GM19452 (cell line): ENCODE results near the gene KBTBD2.
"Not testable (repeated sequence)": the region's sequence is repeated elsewhere in the genome, so short reads cannot be mapped to it uniquely, and the experiment has no call there.

Experiments
- ATAC-seq: cut with Tn5 transposase; IDR thresholded peaks from one replicate; pipeline ENCODE4 v1.9.1; 2021; ENCODE audit not compliant: unreplicated experiment

The KBTBD2 gene

DNA sequence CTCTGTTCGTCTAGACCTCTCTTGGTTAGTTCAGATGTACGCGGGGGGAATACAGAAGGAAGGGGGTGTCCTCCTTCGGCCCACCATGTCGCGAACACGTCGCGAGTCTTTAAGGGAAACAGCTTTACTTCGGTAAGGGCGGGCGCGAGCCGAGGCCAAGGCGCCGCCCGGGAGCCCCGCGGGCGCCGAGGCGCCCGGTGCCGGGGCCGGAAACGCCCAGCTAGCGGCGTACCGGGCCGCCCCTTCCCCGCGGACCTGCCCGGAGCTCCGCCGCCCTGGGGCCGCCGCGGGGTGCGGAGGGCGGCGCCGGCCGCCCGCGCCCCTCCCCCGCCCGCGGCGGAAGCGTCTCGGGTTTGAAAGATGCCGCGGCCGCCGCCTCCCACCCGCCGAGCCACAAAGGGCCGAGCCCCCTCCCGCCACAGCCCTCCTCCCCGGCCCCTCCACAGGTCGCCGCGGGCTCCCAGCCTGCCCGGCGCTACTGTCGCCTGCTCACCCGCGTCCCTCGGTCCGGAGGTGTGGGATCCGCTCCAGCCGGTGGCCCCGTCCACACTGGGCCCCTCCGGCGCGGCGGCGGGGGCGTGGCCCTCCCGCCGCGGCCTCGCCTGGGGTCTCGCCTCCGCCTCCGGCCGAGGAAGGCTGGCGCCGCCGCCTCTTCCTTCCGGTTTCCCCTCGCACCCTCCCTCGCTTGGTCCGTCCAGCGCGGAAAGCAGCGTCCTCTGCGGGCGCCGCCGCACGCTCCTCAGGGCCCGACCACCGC is at the start of gene KBTBD2:
Gene KBTBD2, minus strand, starts transcription at position 718 of the 757 bp plus-strand sequence. CDS start 12,156 bp downstream, outside the sequence.
- ATAC-seq, result peak; percentile 65

DNA sequence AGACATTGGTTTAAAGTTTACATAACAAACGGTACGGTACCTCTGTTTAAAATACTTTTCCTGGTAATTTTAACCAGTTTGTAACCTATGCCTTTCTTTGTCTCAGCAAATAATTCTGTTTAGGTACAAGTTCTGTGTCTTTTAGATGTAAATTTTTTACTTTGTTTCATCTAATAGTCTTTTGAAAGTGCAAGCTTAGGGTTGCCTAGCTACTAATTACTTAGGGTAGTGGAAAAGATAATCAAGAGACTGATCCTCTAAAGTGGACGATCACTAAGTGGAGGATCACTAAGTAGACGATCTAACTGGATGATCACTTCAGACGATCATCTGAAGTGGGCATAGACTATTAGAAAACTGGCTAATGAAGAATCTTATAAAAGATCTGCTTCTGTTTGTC is 49.6 kb upstream of the KBTBD2 start:
- no peak for ATAC-seq

GRCh38 chr7:32937344-32938174 is 46.0 kb upstream of the KBTBD2 start:
- ATAC-seq, result no peak

DNA sequence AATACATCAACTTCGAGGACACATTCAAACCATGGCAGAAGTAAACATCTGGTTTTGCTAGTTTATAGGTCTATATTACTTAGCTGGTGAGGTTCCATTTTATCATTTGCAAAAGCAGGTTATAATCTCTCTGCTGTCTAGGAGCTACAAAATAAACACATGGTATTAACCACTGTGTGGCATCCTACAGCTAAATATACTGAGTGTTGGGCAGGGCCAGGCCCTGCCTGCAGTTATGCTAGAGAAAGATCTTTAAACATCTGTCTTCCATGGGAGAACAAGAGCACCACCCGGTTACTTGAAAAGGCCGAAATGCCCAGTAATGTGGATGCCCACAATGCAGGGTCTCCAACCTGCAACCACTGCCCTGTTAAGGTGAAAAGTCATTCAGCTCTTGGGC is 45.1 kb upstream of the KBTBD2 start:
- no peak for ATAC-seq

DNA sequence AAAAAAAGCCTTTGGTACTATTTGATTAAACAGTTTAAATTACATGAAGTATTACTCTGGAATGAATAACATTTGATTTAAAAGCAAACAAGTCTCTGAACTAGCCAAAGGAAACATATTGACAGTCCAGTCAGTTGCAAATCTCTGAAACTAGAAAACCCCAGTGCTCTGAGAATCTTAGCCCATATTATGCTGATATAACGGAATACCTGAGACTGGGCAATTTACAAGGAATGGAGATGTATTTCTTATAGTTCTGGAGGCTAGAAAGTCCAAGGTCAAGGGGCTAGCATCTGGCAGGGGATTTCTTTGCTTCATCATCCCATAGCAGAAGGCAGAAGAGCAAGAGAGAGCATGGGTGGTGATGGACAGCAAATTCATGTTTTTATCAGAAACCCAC is 44.0 kb upstream of the KBTBD2 start:
- ATAC-seq, result no peak

DNA sequence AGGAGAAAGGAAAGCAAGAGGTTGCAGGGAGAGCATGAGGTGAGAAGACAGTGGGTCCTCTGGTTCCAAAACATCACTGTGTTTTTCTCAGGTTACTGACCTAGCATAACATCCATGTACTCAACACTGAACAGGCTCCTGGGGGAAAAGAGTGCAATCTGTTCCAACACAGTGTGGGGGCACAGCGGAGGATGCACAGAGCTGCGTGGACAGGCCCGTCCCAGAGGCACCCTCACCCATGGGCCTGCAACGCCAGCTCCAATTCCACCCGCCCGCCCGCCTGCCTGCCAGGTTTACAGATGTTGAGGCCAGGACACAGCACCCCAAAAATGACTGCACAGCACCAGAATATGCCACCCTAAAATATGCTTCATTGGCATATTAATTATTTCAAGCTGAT is 38.8 kb upstream of the KBTBD2 start:
- ATAC-seq, result no peak

- ATAC-seq, result no peak
These were observed 38.0 kb upstream of the KBTBD2 start for GRCh38 chr7:32929430-32930143.

- no peak for ATAC-seq
These were observed 37.3 kb upstream of the KBTBD2 start for GRCh38 chr7:32928785-32929298.

DNA sequence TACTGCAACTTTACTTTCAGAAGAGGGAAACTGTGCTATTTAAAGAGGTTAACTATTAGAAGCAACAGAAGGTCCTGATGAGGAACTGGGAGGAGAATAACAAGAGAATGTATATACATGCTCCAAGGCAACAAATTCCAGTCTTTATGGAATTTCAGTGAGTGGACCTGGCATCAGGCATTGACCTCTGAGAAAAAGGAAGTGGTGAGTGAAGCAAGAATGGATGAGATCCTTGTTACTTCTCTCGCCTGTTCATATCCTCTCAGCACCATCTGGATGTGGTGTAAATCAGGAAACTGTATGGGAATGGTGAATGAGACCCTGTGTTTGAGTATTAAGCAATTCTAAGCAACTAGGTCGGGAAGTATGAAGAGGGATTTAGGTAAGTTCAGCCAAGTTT is 30.3 kb upstream of the KBTBD2 start:
- ATAC-seq, result no peak

DNA sequence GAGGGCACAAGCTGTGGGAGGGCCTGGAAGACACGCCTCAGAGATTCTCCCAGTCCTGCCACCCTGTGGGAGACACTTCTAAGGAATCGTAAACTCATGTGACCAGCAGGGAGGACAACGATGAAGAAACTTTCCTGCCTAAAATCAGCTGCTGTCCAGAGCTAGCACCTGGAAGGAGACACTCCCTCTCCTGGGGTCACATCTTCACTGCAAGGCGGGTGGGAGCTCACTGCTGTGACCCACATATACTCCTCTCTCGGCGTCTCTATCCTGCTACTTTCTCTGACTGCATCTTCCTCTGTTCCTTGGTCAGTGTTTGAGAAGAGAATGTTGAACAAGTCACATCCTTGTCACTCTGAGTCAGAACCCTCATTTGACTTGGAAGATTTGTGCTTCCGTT is 25.4 kb upstream of the KBTBD2 start:
- not testable (repeated sequence) for ATAC-seq

DNA sequence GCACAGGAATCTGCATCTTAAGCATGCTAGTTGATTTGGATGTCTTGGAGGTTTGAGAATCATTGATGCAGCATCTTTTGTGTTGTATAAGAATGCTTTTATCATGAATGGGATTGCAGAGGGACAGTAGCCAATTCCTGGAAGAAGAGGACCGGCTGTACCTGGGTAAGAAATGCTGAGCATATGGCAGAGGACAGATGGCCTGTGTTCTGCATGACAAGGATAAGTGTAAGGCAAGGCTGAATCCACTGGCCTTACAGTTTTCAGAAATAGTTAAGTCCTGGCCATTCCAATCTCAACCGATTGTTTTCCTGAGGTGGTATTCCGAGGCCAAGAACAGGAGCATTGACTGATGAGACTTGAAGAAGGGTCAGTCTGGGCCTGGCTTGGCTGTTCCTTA is 24.4 kb upstream of the KBTBD2 start:
- ATAC-seq, result no peak

- ATAC-seq, result no peak
These were observed 23.5 kb upstream of the KBTBD2 start for GRCh38 chr7:32915041-32915536.

DNA sequence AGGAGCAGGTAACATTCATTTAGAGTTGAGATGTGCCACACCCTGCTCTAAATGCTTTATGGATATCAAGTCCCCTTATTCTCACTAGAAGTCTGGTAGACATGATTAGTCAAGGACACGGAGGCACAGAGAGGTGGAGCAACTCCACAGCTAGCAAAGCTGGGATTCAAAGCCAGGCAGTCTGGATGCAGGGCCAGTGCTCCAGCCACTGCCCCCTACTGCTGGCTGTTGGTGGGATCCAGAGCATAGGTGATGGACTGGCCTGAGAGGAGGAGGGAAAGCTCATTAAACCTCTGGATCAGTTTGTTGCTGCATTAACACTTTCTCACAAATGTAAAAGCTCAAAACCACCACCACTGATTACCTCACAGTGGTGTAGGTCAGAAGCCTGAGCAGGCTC is 22.6 kb upstream of the KBTBD2 start:
- ATAC-seq, result no peak

DNA sequence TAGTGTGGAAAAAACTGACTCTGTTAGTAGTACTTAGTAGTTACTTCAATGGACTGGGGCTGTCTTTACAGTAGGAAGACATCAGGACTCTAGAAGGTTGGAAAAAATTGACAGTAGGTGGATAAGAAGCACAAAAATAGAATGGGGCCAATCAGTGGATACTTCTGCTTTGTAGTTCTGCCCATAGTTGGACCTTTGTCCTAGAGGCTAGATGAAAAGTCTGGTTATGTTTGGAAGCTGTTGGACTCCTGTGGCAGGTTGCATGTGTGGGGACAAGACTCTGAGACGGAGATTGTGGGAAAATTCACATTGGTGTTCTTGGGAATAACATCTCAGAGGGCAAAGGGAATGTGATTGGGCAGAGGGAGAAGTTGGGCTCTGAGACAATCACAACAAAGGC is 18.6 kb upstream of the KBTBD2 start:
- no peak for ATAC-seq

DNA sequence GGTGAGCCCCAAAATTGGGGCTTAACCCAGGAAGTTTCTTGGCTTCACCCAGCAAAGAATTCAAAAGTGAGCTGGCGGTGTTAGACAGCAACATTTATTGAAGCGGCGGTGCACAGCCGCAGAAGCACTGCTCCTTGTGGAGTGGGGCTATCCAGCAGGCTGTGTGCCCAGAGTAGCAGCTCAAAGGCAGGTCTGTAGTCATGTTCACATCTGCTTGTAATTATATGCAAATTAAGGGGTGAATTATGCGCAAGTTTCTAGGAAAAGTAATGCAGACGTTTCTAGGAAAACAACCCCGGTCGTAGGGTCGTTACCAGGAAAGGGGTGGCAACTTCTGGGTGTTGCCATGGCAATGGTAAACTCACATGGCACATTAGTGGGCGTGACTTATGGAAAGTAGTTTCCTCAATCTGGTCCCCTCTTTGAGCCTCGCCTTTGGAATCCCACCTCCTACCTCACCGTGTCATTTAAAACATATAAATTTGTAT is 13.7 kb upstream of the KBTBD2 start:
- ATAC-seq, result peak; percentile 58

GRCh38 chr7:32901629-32902028 is 10.1 kb upstream of the KBTBD2 start:
- ATAC-seq, result no peak

DNA sequence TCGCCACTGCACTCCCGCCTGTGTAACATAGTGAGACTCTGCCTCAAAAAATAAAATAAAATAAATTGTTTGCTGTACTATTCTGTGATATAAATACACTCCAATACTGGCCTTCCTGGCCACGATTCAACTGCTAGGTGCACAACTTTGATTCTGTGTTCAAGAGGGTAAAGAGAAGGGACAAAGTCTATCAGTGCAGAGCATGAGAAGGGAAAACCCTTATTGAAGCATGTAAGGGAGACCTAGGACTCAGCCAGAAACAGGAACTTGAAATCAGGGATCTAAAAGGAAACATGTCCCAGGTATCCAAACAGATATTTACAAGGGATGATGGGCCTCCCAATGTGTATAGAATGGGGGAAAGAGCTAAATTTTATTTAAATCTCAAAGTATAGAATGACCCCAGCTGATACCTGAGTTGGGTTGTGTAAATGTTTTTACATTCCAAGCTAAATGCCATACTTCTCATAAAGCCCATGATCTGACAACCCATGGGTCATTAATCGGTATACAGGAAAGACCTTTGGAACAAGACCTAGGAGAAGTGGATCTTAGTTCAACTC is 9.0 kb upstream of the KBTBD2 start:
- no peak for ATAC-seq

- ATAC-seq, result not testable (repeated sequence)
These were observed 5.8 kb upstream of the KBTBD2 start for GRCh38 chr7:32897376-32897775.

GRCh38 chr7:32896564-32897347 is 5.2 kb upstream of the KBTBD2 start:
- no peak for ATAC-seq

- ATAC-seq, result no peak
These were observed 2.6 kb upstream of the KBTBD2 start for GRCh38 chr7:32894171-32894570.
